Measurements from ENCODE around the gene NSG1.

NSG1 gene, protein sequence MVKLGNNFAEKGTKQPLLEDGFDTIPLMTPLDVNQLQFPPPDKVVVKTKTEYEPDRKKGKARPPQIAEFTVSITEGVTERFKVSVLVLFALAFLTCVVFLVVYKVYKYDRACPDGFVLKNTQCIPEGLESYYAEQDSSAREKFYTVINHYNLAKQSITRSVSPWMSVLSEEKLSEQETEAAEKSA

GRCh38 chr4:4386736-4387392 lies at the start of gene NSG1:
Gene NSG1 (plus strand): TSS chr4:4387102. CDS start chr4:4387630, 528 bp downstream.
- peak in 1 of 2 donors; percentile 35 for DNase-seq (ENCODE audit: extremely low read depth in 1 of 2, low read depth in 1 of 2)

GRCh38 chr4:4338210-4339001 lies 48.5 kb upstream of the NSG1 start:
- DNase-seq (ENCODE audit: extremely low read depth in 1 of 2, low read depth in 1 of 2) = no peak

DNA sequence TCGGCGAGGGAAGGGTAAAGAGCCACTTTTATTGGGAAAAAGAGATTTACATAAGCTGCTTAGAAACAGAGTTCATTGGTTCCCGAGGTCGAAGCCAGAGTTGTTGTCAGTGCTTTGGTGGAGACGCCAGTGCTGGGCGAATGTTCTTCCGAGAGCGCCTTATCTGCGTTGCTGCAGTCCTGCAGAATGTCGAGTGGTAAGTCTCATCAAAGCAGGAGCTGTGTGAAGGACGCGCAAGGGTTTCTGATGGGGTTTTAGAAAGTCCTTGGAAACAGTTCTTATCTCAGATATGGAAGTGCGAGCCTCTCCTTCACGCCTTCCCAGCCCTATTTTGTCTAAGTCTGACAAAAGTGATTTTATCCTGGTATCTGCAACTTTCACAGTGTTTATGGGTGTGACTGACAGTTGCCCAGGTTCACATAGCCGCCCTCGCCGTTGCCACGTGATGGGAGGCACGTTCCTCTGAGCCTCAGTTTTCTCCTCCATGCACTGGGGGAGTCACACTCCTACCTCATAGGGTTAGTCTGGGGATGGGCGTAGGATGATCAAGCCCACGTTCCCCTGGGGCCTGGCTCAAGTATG lies 47.3 kb upstream of the NSG1 start:
- no peak for DNase-seq (ENCODE audit: extremely low read depth in 1 of 2, low read depth in 1 of 2)

- no peak for DNase-seq (ENCODE audit: extremely low read depth in 1 of 2, low read depth in 1 of 2)
Measured at GRCh38 chr4:4341861-4342650, 44.8 kb upstream of the NSG1 start.

GRCh38 chr4:4343038-4343437 lies 43.9 kb upstream of the NSG1 start:
- DNase-seq (ENCODE audit: extremely low read depth in 1 of 2, low read depth in 1 of 2) = no peak

GRCh38 chr4:4344915-4345527 lies 41.9 kb upstream of the NSG1 start:
- no peak for DNase-seq (ENCODE audit: extremely low read depth in 1 of 2, low read depth in 1 of 2)

DNA sequence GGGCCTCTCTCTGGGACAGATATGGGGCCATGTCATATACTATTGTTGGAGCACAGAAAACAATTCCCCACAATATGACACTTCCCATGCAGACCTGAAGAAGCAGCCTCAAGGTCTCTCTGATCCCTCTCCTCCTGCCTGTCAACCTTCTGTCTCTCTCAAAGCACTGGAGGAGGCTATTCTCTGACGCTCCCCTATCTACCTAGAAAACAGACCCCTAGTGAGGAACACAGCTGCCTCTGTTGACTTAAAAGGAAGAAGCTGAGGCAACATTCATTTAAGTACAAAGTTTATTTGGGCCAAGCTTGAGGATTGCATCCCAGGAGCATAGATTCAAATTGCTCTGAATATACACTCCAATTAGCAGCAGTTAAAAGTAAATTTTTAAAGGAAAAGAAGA lies 39.3 kb upstream of the NSG1 start:
- DNase-seq (ENCODE audit: extremely low read depth in 1 of 2, low read depth in 1 of 2) = no peak

DNA sequence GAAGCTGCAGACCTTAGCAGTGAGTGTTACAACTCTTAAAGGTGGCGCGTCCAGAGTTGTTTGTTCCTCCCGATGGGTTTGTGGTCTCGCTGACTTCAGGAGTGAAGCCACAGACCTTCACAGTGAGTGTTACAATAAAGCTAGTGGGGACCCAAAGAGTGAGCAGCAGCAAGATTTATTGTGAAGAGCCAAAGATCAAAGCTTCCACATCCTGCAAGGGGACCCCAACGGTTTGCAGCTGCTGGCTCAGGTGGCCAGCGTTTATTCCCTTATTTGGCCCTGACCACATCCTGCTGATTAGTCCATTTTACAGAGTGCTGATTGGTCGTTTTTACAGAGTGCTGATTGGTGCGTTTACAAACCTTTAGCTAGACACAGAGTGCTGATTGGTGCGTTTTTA lies 38.3 kb upstream of the NSG1 start:
- peak in 1 of 2 donors; percentile 7 for DNase-seq (ENCODE audit: extremely low read depth in 1 of 2, low read depth in 1 of 2)

DNA sequence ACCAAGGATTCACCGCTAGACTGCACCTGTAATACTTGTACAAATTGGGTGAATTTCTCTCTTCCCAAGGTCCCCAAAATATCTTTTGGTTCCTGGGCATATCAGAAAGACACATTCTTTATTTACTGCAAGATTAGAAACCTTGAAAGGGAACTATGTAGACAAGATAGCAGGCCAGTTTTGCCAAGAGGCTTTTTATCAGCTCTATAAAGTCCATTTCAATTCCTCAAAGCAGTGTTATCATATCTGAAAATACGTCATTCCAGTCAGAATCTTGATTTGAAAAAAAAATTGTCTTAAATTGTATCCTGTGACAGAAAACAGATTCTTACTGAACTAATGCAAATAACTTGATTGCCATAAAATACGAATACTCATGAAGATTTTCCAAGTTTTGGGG lies 37.0 kb upstream of the NSG1 start:
- DNase-seq (ENCODE audit: extremely low read depth in 1 of 2, low read depth in 1 of 2) = no peak

DNA sequence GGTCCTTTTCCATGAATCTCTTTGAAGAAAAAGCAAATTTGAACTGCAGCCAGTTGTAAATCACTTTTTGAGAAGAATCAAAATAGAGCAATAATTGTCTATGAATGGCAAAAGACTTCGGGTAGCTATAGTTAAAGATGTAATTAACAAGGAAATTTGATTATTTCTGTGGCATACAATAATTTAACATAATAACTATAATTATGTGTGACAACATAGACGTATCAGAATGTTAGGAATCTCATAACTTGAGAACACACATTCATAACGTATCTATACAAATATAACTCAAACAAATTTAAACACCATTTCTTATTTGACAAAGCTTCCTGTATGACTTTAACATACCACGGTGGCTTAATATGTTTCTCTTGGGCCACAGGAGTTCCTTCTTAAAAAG lies 36.0 kb upstream of the NSG1 start:
- no peak for DNase-seq (ENCODE audit: extremely low read depth in 1 of 2, low read depth in 1 of 2)

DNA sequence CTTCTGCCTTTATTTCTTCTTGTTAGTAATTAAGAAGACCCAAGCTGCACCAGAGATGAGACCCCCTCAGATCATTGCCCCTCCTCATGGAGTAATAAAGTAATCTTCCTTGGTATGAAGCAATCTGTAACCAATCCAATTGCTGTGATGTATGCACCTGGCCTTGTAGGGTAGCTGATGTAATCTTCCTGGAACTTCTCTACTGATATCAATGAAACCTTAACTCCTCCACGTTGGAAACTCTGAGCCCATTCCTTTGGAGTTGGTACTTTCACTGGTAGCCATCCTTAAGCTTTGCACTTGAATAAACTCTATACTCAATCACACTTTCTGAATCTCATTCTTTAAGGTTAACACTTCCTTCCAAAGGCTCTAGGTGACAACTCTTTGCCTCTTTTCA lies 31.6 kb upstream of the NSG1 start:
- DNase-seq (ENCODE audit: extremely low read depth in 1 of 2, low read depth in 1 of 2) = no peak

DNA sequence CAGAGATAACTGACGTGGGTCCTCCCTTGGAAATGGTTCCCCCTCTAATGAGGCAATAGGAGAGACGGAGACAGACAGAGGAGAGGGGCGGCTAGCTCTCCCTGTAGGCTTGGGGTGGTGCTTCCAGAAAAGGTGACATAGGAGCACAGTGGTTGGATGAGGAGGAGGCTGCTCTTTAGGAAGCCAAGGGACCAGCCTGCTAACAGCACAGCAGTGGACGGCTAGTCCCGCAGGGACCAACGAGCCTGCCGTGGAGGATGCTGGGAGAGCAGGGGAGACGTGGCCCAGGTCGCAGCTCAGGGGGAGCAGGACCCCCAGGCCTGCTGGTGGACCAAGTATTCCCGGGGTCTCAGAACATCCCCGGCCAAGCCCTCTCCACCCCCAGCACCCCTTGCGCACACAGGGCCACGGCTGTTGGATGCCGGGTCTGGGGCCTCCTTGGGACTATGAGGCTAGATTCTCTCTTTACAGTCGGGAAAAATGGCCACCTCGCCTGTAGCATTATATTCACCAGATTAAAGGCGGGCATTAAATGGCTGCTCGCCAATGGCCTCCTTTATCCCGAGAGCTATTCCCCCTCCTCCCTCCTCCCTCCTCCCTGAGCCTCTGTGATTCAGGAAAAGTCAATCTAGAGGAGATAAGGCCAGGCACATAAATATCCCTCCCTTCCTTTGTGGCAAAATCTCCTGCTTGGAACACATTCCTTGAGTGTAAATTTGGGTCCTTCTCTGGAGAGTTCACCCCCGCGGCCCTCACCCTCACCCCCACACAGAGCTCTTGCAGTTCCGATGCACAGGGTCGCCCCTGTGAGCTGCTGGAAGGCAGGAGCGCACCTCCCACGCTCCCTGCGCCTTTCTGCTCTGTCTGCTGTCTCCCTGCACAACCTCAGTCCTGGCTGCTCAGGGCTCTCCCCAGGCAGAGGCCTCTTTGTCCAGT lies 30.5 kb upstream of the NSG1 start:
- DNase-seq (ENCODE audit: extremely low read depth in 1 of 2, low read depth in 1 of 2) = no peak

GRCh38 chr4:4358093-4358854 lies 28.6 kb upstream of the NSG1 start:
- DNase-seq (ENCODE audit: extremely low read depth in 1 of 2, low read depth in 1 of 2) = no peak

- DNase-seq (ENCODE audit: extremely low read depth in 1 of 2, low read depth in 1 of 2) = no peak
Measured at GRCh38 chr4:4361883-4362282, 25.0 kb upstream of the NSG1 start.

GRCh38 chr4:4362991-4363697 lies 23.8 kb upstream of the NSG1 start:
- no peak for DNase-seq (ENCODE audit: extremely low read depth in 1 of 2, low read depth in 1 of 2)

GRCh38 chr4:4364061-4364460 lies 22.8 kb upstream of the NSG1 start:
- DNase-seq (ENCODE audit: extremely low read depth in 1 of 2, low read depth in 1 of 2) = no peak

GRCh38 chr4:4364486-4365208 lies 22.3 kb upstream of the NSG1 start:
- no peak for DNase-seq (ENCODE audit: extremely low read depth in 1 of 2, low read depth in 1 of 2)
